Lower lobe of right lung (tissue), 2 donors: Measurements from ENCODE around the gene CEP112. TPM values are rescaled to one million over a fixed set of nuclear protein-coding genes. Genes with fewer than 3 reads are reported as not detected.

Experiments used
- ATAC-seq, 2 donors: fragments of 200-7000 bp; cut with Tn5 transposase; one replicate each; pipeline ENCODE4 v1.9.1; 2020 to 2022; ENCODE audit warnings: mild to moderate bottlenecking in 2 of 2, moderate library complexity in 2 of 2
- DNase-seq: peaks from one replicate; pipeline ENCODE4 v3.0.0-alpha.2; 2020
- H3K27ac ChIP-seq: fragments of 200-600 bp; one replicate; pipeline ENCODE4 v1.8.0; 2022
- H3K27me3 ChIP-seq: fragments of 200-600 bp; one replicate; pipeline ENCODE4 v1.8.0; 2022; ENCODE audit warnings: low read depth
- H3K36me3 ChIP-seq: fragments of 200-600 bp; one replicate; pipeline ENCODE4 v1.8.0; 2022; ENCODE audit warnings: mild to moderate bottlenecking
- H3K4me1 ChIP-seq: fragments of 200-600 bp; one replicate; pipeline ENCODE4 v1.8.0; 2022
- H3K4me3 ChIP-seq: fragments of 200-600 bp; one replicate; pipeline ENCODE4 v1.8.0; 2022; ENCODE audit warnings: mild to moderate bottlenecking
- H3K9me3 ChIP-seq: fragments of 200-600 bp; one replicate; pipeline ENCODE4 v1.8.0; 2022
- CTCF ChIP-seq: fragments of 200-600 bp; IDR thresholded peaks from one replicate; pipeline ENCODE4 v1.8.0; 2022; ENCODE audit warnings: antibody characterized with exemption, mild to moderate bottlenecking
- intact Hi-C: fragments of 100-400 bp; cut with DNase I; formaldehyde crosslinking; loops from one replicate; pipeline ENCODE4 v1.11.0; 2022
- total RNA-seq: library from RNA; stranded (reverse); fragmentation: NEBNext Ultra II Directional; extraction: Animal tissue kit (Norgen Biotek cat#: 25700); gene quantifications from one replicate; pipeline ENCODE4 v1.2.1, GENCODE V29; 2021
- donor health status: DM: no; HTN: yes; CAD: no; lungs with severe emphysema.

CEP112 gene
- total RNA-seq, 1 donor from 2014 or later = 30.1 TPM

DNA sequence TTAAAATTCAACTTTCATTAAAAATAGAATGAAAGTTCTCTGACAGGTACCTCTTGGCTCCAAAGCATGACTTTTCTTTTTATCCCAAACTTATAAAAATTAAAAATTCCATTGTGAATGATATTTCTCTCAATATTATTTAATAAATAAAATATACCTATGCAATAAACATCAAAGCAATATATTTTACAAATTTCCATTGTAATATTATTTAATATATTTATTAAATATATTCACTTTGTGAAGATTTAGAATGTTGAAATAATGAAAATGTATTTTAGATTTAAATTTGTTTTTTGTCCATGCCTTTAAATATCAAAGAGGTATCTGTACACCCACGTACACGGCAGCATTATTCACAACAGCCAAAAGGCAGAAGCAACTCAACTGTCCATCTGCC is 147.8 kb downstream of the CEP112 start:
- DNase-seq (no peak), ATAC-seq (no peak)
- Histone ChIP-seq H3K27me3 (no peaks in the 10 kb centered on the region), H3K4me1 (no peaks in the 10 kb centered on the region), H3K9me3 (no peaks in the 10 kb centered on the region), H3K36me3 (no peaks in the 10 kb centered on the region), H3K4me3 (no peak overlapping the region), H3K27ac (no peak overlapping the region)
- no peak for TF ChIP-seq CTCF
- intact Hi-C loops = no loop called here

DNA sequence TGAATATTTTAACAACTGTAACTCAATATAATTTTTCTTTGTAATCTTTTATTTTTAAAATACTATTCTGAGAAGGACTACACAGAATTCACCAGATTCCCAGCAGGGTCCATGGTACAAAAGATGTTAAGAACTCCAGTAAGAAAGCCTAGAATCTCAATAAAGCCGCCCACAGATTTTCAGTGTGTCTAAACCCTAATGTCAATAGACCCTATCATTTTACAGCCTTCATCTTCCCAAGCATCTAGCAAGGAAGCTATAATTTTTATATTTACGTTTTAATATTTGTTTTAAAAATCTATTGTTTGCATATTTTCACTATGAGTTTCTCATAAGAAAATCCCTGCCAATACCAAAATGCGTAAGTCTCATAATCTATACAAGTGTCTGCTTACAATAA is 148.5 kb downstream of the CEP112 start:
- intact Hi-C loops = no loop called here
- Histone ChIP-seq H3K4me3 (no peak overlapping the region), H3K9me3 (no peaks in the 10 kb centered on the region), H3K4me1 (no peaks in the 10 kb centered on the region), H3K27ac (no peak overlapping the region), H3K27me3 (no peaks in the 10 kb centered on the region), H3K36me3 (no peaks in the 10 kb centered on the region)
- no peak for TF ChIP-seq CTCF
- ATAC-seq (no peak), DNase-seq (no peak)

- Histone ChIP-seq H3K9me3 (no peaks in the 10 kb centered on the region), H3K36me3 (no peaks in the 10 kb centered on the region), H3K27ac (no peak overlapping the region), H3K4me1 (no peaks in the 10 kb centered on the region), H3K4me3 (no peak overlapping the region), H3K27me3 (no peaks in the 10 kb centered on the region)
- DNase-seq = peak; percentile 43
- TF ChIP-seq CTCF = no peak
- intact Hi-C loops = no loop called here
- no peak for ATAC-seq
Measured at GRCh38 chr17:66040402-66040801, 151.5 kb downstream of the CEP112 start.

DNA sequence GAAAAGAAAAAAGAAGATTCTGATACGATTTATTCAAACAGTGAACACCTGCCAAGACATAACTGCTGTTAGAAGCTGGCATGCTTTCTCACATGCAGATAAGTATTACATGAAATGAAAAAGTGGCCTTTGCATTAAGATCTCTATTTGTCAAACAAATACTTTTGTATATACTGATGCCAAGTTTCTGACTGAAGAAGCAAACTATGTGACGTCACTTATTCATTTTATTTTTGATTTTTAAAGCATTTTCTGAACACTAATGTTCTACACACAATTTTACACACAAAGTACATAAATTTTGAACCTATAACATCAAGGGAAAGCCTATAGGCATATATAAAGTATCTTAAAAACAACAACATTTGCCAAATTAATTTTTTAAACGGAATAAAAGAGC is 153.8 kb downstream of the CEP112 start:
- TF ChIP-seq CTCF = no peak
- no peak for DNase-seq
- intact Hi-C loops = no loop called here
- Histone ChIP-seq H3K4me3 (no peak overlapping the region), H3K27me3 (no peaks in the 10 kb centered on the region), H3K36me3 (no peaks in the 10 kb centered on the region), H3K4me1 (no peaks in the 10 kb centered on the region), H3K27ac (no peak overlapping the region), H3K9me3 (no peaks in the 10 kb centered on the region)
- no peak for ATAC-seq

DNA sequence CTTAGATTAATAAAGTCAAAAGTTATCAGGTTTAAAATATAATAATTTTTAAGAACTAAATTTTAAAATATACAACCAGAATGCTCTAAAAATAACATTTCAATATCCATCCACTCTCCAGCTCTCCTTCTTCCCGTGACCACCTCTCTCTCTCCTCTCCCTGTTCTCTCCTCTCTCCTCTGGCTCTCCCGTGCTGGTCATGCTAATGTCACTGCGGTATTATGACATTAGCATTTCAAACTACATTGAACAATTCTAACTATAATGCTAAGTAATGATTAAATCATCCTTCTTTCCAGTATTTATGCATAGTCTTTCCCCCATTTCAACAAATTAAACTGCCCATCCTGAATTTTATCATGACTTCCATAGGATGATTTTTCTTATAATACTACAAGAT is 154.7 kb downstream of the CEP112 start:
- Histone ChIP-seq H3K9me3 (no peaks in the 10 kb centered on the region), H3K27ac (no peak overlapping the region), H3K4me3 (no peak overlapping the region), H3K4me1 (no peaks in the 10 kb centered on the region), H3K36me3 (no peaks in the 10 kb centered on the region), H3K27me3 (no peaks in the 10 kb centered on the region)
- ATAC-seq (no peak), DNase-seq (no peak)
- TF ChIP-seq CTCF = no peak
- intact Hi-C loops = no loop called here
